Peyer's patch (tissue), 4 donors: ENCODE measurements around the gene JMY. TPM values are rescaled to one million over a fixed set of nuclear protein-coding genes. Genes with fewer than 3 reads are reported as not detected.
A peak's percentile ranks its signal among the peaks of the same experiment; 100 is the strongest.

Experiments used
- DNase-seq, 3 donors: peaks; one replicate each; pipeline ENCODE4 v3.0.0-alpha.2; 2017 to 2019
- H3K27ac ChIP-seq, 4 donors: fragments of 200-600 bp; sonication (generic); one replicate each; pipeline ENCODE4 v1.5.1; 2016 to 2019
- H3K27me3 ChIP-seq, 2 donors: fragments of 200-600 bp; sonication (generic); one replicate each; pipeline ENCODE4 v1.5.1; 2019
- H3K36me3 ChIP-seq, 3 donors: fragments of 200-600 bp; sonication (generic); one replicate each; pipeline ENCODE4 v1.5.1; 2016 to 2019
- H3K4me1 ChIP-seq, 4 donors: fragments of 200-600 bp; sonication (generic); one replicate each; pipeline ENCODE4 v1.5.1; 2016 to 2019
- H3K4me3 ChIP-seq, 4 donors: fragments of 200-600 bp; sonication (generic); 1 replicate in 3 of 4; 2 replicates in 1 of 4; pipeline ENCODE4 v1.5.1; 2016 to 2019; ENCODE audit warnings: mild to moderate bottlenecking in 1 of 4
- H3K9me3 ChIP-seq, 4 donors: fragments of 200-600 bp; sonication (generic); one replicate each; pipeline ENCODE4 v1.5.1; 2016 to 2019; ENCODE audit warnings: mild to moderate bottlenecking in 1 of 4
- CTCF ChIP-seq, 6 experiments: fragments of 450-650 bp in 4 of 6; fragments of 200-600 bp in 2 of 6; sonication (generic) in 1 of 6; IDR thresholded peaks; one replicate each; pipeline ENCODE4 v1.5.1; 2017 to 2019; ENCODE audit warnings: antibody characterized with exemption in 6 of 6, mild to moderate bottlenecking in 3 of 6, moderate library complexity in 1 of 6
- POLR2A ChIP-seq, 2 donors: fragments of 450-650 bp; IDR thresholded peaks; one replicate each; pipeline ENCODE4 v1.5.1; 2017; ENCODE audit warnings: antibody characterized with exemption in 2 of 2, mild to moderate bottlenecking in 2 of 2, moderate library complexity in 2 of 2
- total RNA-seq, 4 donors: library from RNA; depleted of rRNA; stranded (reverse); fragments of >200 nt; gene quantifications; one replicate each; pipeline ENCODE4 v1.1.0, GENCODE V29; 2016

Gene JMY
- total RNA-seq, 4 donors from 2014 or later, result 10.3 to 16.5 (median 12.3) TPM

DNA sequence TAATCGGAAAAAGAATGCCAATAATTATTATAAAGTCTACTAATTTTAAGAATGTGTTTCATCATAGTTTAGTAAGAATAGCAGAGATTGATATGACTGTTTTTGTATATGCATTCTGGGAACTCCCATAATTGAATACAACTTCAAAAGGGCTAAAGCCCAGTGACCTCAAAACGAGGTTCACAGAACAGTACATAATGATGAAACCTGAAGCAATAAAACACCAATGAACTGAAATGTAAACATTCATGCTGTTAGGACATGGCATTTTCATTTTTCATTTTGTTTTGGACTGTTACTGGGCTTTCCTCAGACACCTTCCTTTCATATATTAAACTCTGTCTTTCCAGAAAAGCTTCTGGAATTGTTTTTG is 684 bp upstream of the JMY start:
- TF ChIP-seq CTCF (IDR thresholded peaks at IDR 0.05) (no peak), POLR2A (IDR thresholded peaks at IDR 0.05) (no peak)
- Histone ChIP-seq H3K4me3 (peak overlapping the region; percentile 83 to 94 (median 86)), H3K4me1 (peaks cover 0 to 10% (median 0%) of the 10 kb centered on the region in 4 donors), H3K27ac (peak overlapping the region; percentile 89 to 94 (median 91)), H3K36me3 (no peaks in the 10 kb centered on the region), H3K27me3 (no peaks in the 10 kb centered on the region), H3K9me3 (no peaks in the 10 kb centered on the region)
- DNase-seq, result no peak

DNA sequence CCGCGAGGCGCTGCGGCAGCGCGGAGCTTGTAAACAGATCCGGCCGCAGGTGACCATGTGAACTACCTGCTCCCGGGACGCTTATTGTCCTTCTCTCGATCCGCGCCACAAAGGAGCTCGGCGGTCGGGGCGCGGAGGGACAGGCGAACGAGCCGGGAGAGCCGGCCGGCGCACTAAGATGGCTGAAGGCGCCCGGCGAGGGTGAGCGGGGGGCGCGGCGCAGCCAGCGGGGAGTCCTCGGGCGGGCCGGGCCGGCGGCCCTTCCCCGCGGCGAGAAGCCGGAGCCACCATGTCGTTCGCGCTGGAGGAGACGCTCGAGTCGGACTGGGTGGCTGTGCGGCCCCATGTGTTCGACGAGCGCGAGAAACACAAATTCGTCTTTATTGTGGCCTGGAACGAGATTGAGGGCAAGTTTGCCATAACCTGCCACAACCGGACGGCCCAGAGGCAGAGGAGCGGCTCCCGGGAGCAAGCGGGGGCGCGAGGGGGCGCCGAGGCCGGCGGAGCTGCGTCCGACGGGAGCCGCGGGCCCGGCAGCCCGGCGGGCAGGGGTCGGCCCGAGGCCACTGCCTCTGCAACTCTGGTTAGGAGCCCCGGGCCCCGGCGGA is 535 bp downstream of the JMY start:
- H3K9me3 ChIP-seq, result no peaks in the 10 kb centered on the region
- peaks cover 0 to 10% (median 2%) of the 10 kb centered on the region in 4 donors for H3K4me1 ChIP-seq
- DNase-seq, result no peak
- peak overlapping the region; percentile 83 to 94 (median 86) for H3K4me3 ChIP-seq
- no peaks in the 10 kb centered on the region for H3K36me3 ChIP-seq
- no peak for TF ChIP-seq CTCF (IDR thresholded peaks at IDR 0.05)
- no peak for TF ChIP-seq POLR2A (IDR thresholded peaks at IDR 0.05)
- H3K27ac ChIP-seq, result peak overlapping the region; percentile 89 to 94 (median 91)
- H3K27me3 ChIP-seq, result no peaks in the 10 kb centered on the region

DNA sequence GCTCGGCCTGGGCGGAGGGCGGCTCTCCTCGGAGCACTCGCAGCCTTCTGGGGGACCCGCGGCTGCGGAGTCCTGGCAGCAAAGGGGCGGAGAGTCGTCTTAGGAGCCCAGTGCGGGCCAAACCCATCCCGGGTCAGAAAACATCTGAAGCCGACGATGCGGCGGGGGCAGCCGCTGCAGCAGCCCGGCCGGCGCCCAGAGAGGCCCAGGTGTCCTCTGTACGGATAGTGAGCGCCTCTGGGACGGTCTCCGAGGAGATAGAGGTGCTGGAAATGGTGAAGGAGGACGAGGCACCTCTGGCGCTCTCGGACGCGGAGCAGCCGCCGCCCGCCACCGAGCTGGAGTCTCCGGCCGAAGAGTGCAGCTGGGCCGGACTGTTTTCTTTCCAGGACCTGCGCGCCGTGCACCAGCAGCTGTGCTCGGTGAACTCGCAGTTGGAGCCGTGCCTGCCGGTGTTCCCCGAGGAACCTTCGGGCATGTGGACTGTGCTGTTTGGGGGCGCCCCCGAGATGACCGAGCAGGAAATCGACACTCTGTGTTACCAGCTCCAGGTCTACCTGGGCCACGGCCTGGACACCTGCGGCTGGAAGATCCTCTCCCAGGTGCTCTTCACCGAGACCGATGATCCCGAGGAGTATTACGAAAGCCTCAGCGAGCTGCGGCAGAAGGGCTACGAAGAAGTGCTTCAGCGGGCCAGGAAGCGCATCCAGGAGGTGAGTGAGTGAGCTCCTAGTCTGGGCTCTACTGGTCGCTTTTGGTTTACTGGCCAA is 1.2 kb downstream of the JMY start:
- Histone ChIP-seq H3K9me3 (no peaks in the 10 kb centered on the region), H3K27ac (peak overlapping the region; percentile 89 to 94 (median 91)), H3K36me3 (no peaks in the 10 kb centered on the region), H3K27me3 (no peaks in the 10 kb centered on the region), H3K4me1 (peaks cover 0 to 10% (median 3%) of the 10 kb centered on the region in 4 donors), H3K4me3 (peak overlapping the region; percentile 83 to 94 (median 86))
- DNase-seq, result peak; percentile 29 to 69 (median 69)
- TF ChIP-seq POLR2A (IDR thresholded peaks at IDR 0.05) (no peak), CTCF (IDR thresholded peaks at IDR 0.05) (no peak)

DNA sequence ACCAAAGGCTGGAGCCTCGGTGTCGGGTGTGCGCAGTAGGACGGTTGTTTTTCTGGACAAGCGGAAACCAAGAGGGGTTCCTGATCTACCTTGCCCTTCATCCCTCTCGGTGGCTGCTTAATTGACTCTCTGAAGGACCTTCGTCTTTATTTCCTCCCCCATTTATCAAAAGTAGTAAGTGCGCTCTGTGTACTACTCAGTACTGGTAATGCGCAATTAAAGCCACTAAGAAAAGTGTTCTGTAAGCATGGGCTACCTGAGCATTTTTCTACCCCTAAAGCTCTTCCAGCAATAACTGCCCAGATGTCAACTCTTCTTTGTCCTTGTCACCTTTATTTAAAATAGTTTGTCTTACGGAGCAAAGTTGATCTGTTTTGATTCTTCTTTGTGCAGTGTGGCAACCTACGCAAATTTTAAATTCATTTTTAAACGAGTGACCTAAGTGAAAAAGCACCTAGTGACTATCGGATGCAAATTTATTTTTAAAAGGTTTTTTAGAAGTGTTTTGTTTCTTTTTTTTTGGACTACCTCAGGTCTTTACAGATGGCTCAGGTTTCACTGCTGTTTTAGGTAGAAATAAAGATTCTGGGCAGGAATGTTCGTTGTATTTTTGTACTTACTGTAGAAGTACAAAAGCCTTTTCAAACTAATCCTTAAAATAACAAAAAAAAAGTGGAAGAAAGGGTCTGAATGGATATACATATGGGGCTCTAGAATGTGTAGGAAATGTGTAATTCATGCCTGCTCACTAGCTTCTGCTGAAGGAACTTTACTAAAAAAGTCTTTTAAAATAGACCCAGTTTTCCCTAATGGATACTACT is 2.0 kb downstream of the JMY start:
- peak overlapping the region; percentile 83 to 94 (median 86) for H3K4me3 ChIP-seq
- no peaks in the 10 kb centered on the region for H3K9me3 ChIP-seq
- no peaks in the 10 kb centered on the region for H3K36me3 ChIP-seq
- H3K4me1 ChIP-seq, result peaks cover 0 to 10% (median 3%) of the 10 kb centered on the region in 4 donors
- H3K27me3 ChIP-seq, result no peaks in the 10 kb centered on the region
- no peak for DNase-seq
- peak overlapping the region; percentile 89 to 94 (median 91) for H3K27ac ChIP-seq
- no peak for TF ChIP-seq CTCF (IDR thresholded peaks at IDR 0.05)
- no peak for TF ChIP-seq POLR2A (IDR thresholded peaks at IDR 0.05)

GRCh38 chr5:79240561-79240960 is 4.6 kb downstream of the JMY start:
- Histone ChIP-seq H3K4me1 (peaks cover 0 to 10% (median 3%) of the 10 kb centered on the region in 4 donors), H3K4me3 (no peak overlapping the region), H3K27ac (no peak overlapping the region)

More at GRCh38 chr5:79240561-79240960, 4.6 kb downstream of the JMY start:
- Histone ChIP-seq H3K9me3 (no peaks in the 10 kb centered on the region), H3K27me3 (no peaks in the 10 kb centered on the region), H3K36me3 (no peaks in the 10 kb centered on the region)
- TF ChIP-seq POLR2A (IDR thresholded peaks at IDR 0.05) (no peak), CTCF (IDR thresholded peaks at IDR 0.05) (no peak)
- no peak for DNase-seq
